IPS DF 6.9 (cell line): ENCODE data around the gene HOXA13.

Source experiments
- DNase-seq: peaks from one replicate; pipeline ENCODE4 v3.0.0-alpha.2; 2013; ENCODE audit warnings: low read depth, low spot score
- H3K27ac ChIP-seq: one replicate; pipeline ENCODE4 v1.5.1; 2013; ENCODE audit warnings: low read length, control low read depth
- H3K27me3 ChIP-seq: 2 replicates; pipeline ENCODE4 v1.6.1; 2013; ENCODE audit warnings: mild to moderate bottlenecking, low read length; ENCODE audit not compliant: control insufficient read depth, insufficient read depth
- H3K36me3 ChIP-seq: 2 replicates; pipeline ENCODE4 v1.6.1; 2013; ENCODE audit warnings: low read length; ENCODE audit not compliant: control insufficient read depth, insufficient read depth
- H3K4me1 ChIP-seq: 2 replicates; pipeline ENCODE4 v1.6.1; 2013; ENCODE audit warnings: low read length; ENCODE audit not compliant: control insufficient read depth, insufficient read depth
- H3K4me3 ChIP-seq: 2 replicates; pipeline ENCODE4 v1.5.1; 2013; ENCODE audit warnings: mild to moderate bottlenecking, low read length
- H3K9me3 ChIP-seq: 2 replicates; pipeline ENCODE4 v1.6.1; 2013; ENCODE audit warnings: low read length, inconsistent platforms; ENCODE audit not compliant: control insufficient read depth, insufficient read depth
- WGBS: extraction: QIAGEN DNeasy Blood & Tissue Kit; methylation state at CpG from one replicate; pipeline ENCODE4 v1.1.7; 2013; ENCODE audit warnings: mixed read lengths, missing lambda C conversion rate; ENCODE audit not compliant: insufficient read length, insufficient coverage; 5-methylcytosine and 5-hydroxymethylcytosine counted together

The HOXA13 gene

GRCh38 chr7:27198138-27198841 lies 1.6 kb downstream of the HOXA13 start:
- DNase-seq = no peak
- WGBS = no CpG with 5 or more reads among the region's 29 CpGs
- Histone ChIP-seq H3K4me1 (no peaks in the 10 kb centered on the region), H3K9me3 (no peaks in the 10 kb centered on the region), H3K36me3 (no peaks in the 10 kb centered on the region), H3K4me3 (no peak overlapping the region), H3K27me3 (peaks cover 80% of the 10 kb centered on the region), H3K27ac (no peak overlapping the region)

GRCh38 chr7:27197137-27198042 lies 2.5 kb downstream of the HOXA13 start:
- no peaks in the 10 kb centered on the region for H3K36me3 ChIP-seq
- H3K4me1 ChIP-seq = no peaks in the 10 kb centered on the region
- H3K4me3 ChIP-seq = no peak overlapping the region

GRCh38 chr7:27196287-27196767 lies 3.6 kb downstream of the HOXA13 start:
- WGBS = no CpG with 5 or more reads among the region's 6 CpGs
- H3K27ac ChIP-seq = no peak overlapping the region
- H3K27me3 ChIP-seq = peaks cover 81% of the 10 kb centered on the region
- H3K9me3 ChIP-seq = no peaks in the 10 kb centered on the region
- DNase-seq = no peak
- H3K4me3 ChIP-seq = no peak overlapping the region
- no peaks in the 10 kb centered on the region for H3K36me3 ChIP-seq
- H3K4me1 ChIP-seq = no peaks in the 10 kb centered on the region

More at GRCh38 chr7:27197137-27198042, 2.5 kb downstream of the HOXA13 start:
- WGBS = no CpG with 5 or more reads among the region's 18 CpGs
- H3K9me3 ChIP-seq = no peaks in the 10 kb centered on the region
- no peak overlapping the region for H3K27ac ChIP-seq
- peaks cover 81% of the 10 kb centered on the region for H3K27me3 ChIP-seq
- no peak for DNase-seq

GRCh38 chr7:27194686-27195379 lies 5.1 kb downstream of the HOXA13 start:
- H3K27me3 ChIP-seq = peaks cover 82% of the 10 kb centered on the region
- 100% methylated on average over 1 of the region's 9 CpGs for WGBS
- no peak overlapping the region for H3K27ac ChIP-seq
- no peaks in the 10 kb centered on the region for H3K4me1 ChIP-seq
- DNase-seq = no peak
- H3K4me3 ChIP-seq = no peak overlapping the region
- H3K9me3 ChIP-seq = no peaks in the 10 kb centered on the region
- H3K36me3 ChIP-seq = no peaks in the 10 kb centered on the region

- WGBS = no CpG with 5 or more reads among the region's 2 CpGs
- H3K9me3 ChIP-seq = no peaks in the 10 kb centered on the region
- no peak overlapping the region for H3K4me3 ChIP-seq
- H3K27me3 ChIP-seq = peaks cover 85% of the 10 kb centered on the region
- no peak for DNase-seq
- 0 out of 2 replicates have a peak, but pooled peaks cover 1% of the 10 kb centered on the region for H3K4me1 ChIP-seq
- no peak overlapping the region for H3K27ac ChIP-seq
- H3K36me3 ChIP-seq = no peaks in the 10 kb centered on the region
These were observed 5.9 kb downstream of the HOXA13 start for GRCh38 chr7:27194002-27194352.

- H3K27ac ChIP-seq = no peak overlapping the region
- 0 out of 2 replicates have a peak, but pooled peaks cover 1% of the 10 kb centered on the region for H3K4me1 ChIP-seq
- DNase-seq = no peak
- H3K9me3 ChIP-seq = no peaks in the 10 kb centered on the region
- WGBS = no CpG with 5 or more reads among the region's 29 CpGs
- H3K36me3 ChIP-seq = no peaks in the 10 kb centered on the region
- no peak overlapping the region for H3K4me3 ChIP-seq
- peaks cover 85% of the 10 kb centered on the region for H3K27me3 ChIP-seq
These were observed 6.4 kb downstream of the HOXA13 start for GRCh38 chr7:27193335-27194001.

GRCh38 chr7:27192546-27193334 lies 7.2 kb downstream of the HOXA13 start:
- no peaks in the 10 kb centered on the region for H3K9me3 ChIP-seq
- no peak overlapping the region for H3K4me3 ChIP-seq
- peaks cover 85% of the 10 kb centered on the region for H3K27me3 ChIP-seq
- 0 out of 2 replicates have a peak, but pooled peaks cover 4% of the 10 kb centered on the region for H3K4me1 ChIP-seq
- H3K27ac ChIP-seq = no peak overlapping the region
- no peaks in the 10 kb centered on the region for H3K36me3 ChIP-seq
- WGBS = no CpG with 5 or more reads among the region's 78 CpGs
- no peak for DNase-seq

- H3K36me3 ChIP-seq = no peaks in the 10 kb centered on the region
- H3K9me3 ChIP-seq = no peaks in the 10 kb centered on the region
- H3K4me1 ChIP-seq = 0 out of 2 replicates have a peak, but pooled peaks cover 5% of the 10 kb centered on the region
- WGBS = no CpG with 5 or more reads among the region's 42 CpGs
- peaks cover 86% of the 10 kb centered on the region for H3K27me3 ChIP-seq
- no peak overlapping the region for H3K27ac ChIP-seq
- DNase-seq = no peak
- H3K4me3 ChIP-seq = no peak overlapping the region
These were observed 7.9 kb downstream of the HOXA13 start for GRCh38 chr7:27191833-27192545.

- no peak for DNase-seq
- no peaks in the 10 kb centered on the region for H3K36me3 ChIP-seq
- H3K27ac ChIP-seq = no peak overlapping the region
- no CpG with 5 or more reads among the region's 15 CpGs for WGBS
- no peak overlapping the region for H3K4me3 ChIP-seq
- H3K9me3 ChIP-seq = no peaks in the 10 kb centered on the region
- H3K4me1 ChIP-seq = 0 out of 2 replicates have a peak, but pooled peaks cover 5% of the 10 kb centered on the region
- peaks cover 91% of the 10 kb centered on the region for H3K27me3 ChIP-seq
These were observed 8.6 kb downstream of the HOXA13 start for GRCh38 chr7:27191161-27191731.
